Measurements from ENCODE around the gene CELA2A. TPM values are rescaled to one million over a fixed set of nuclear protein-coding genes. Genes with fewer than 3 reads are reported as not detected.
"Not testable (repeated sequence)": the region's sequence is repeated elsewhere in the genome, so short reads cannot be mapped to it uniquely, and the experiment has no call there.

The CELA2A gene
- polyA plus RNA-seq, 1 of the 3 experiments (the other 2 are of a cell fraction): not detected

DNA sequence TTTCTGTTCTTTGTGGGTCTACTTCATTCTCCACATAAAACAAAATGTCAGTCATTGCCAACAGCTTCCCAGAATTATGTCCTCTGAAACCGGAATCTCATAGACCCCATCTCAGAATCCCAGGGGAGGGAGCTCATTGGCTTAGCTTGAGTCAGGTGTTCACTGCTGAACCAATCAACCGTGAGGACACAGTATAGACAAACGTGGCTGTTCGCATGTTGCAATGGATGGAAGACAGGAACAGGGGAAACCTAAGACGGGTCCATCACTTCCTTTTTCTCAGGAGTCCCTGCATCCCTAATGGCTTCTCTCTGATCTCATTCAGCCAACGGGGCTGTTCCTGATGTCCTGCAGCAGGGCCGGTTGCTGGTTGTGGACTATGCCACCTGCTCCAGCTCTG is 9.1 kb downstream of the CELA2A start:
- ChIA-PET POLR2A (no interaction called here), CTCF (interaction anchor here (0.6 to 0.8 kb wide), 2 partner anchors 38 to 133 kb away, joined by 3 read pairs; no protein-coding TSS in a partner anchor)
- Histone ChIP-seq H3K9ac (no peak overlapping the region), H3K9me3 (no peaks in the 10 kb centered on the region), H3K36me3 (replicated peaks in 1 of 2; ENCODE audit: control insufficient read depth in 1 of 2, insufficient read depth in 2 of 2, low read length in 1 of 2) (no peaks in the 10 kb centered on the region), H3K4me1 (ENCODE audit: control insufficient read depth in 1 of 2, insufficient read depth in 2 of 2, low read depth in 1 of 2, low read length in 1 of 2) (peaks cover 0 to 2% of the 10 kb centered on the region in 2 experiments; a peak in 1 of 4 replicates), H4K20me1 (ENCODE audit: insufficient read depth) (no peaks in the 10 kb centered on the region), H3K4me2 (no peak overlapping the region), H3K4me3 (ENCODE audit: low read depth in 2 of 2, low read length in 1 of 2) (no peak overlapping the region), H3F3A (replicated peaks; ENCODE audit: insufficient read depth) (no peaks in the 10 kb centered on the region), H3K9me2 (no peaks in the 10 kb centered on the region), H2AFZ (ENCODE audit: low read depth) (no peak overlapping the region), H3K27me3 (ENCODE audit: insufficient read depth) (no peaks in the 10 kb centered on the region), H3K79me2 (ENCODE audit: insufficient read depth) (no peaks in the 10 kb centered on the region), H3K27ac (ENCODE audit: low read depth in 2 of 2, low read length in 1 of 2) (no peak overlapping the region)
- DNase-seq: no peak
- WGBS (ENCODE audit: low lambda C conversion rate): 97% methylated on average over 6 of the region's 7 CpGs
- TF ChIP-seq, protein P1, sequence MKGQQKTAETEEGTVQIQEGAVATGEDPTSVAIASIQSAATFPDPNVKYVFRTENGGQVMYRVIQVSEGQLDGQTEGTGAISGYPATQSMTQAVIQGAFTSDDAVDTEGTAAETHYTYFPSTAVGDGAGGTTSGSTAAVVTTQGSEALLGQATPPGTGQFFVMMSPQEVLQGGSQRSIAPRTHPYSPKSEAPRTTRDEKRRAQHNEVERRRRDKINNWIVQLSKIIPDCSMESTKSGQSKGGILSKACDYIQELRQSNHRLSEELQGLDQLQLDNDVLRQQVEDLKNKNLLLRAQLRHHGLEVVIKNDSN (IDR thresholded peaks at IDR 0.05; ENCODE audit: borderline replicate concordance, low read depth): no peak
- TF ChIP-seq RCOR1 (IDR thresholded peaks at IDR 0.05; ENCODE audit: low read length): no peak
- no peak for TF ChIP-seq TAF1 (IDR thresholded peaks at IDR 0.05; ENCODE audit: borderline replicate concordance, low read depth, low read length)
- TF ChIP-seq YY1 (IDR thresholded peaks at IDR 0.05; ENCODE audit: low read depth): no peak
- TF ChIP-seq IRF3 (IDR thresholded peaks at IDR 0.05; ENCODE audit: low read depth, low read length): no peak
- TF ChIP-seq SIN3A (IDR thresholded peaks at IDR 0.05; ENCODE audit: borderline replicate concordance, low read depth, low read length): no peak
- TF ChIP-seq NRF1 (IDR thresholded peaks at IDR 0.05; ENCODE audit: low read depth, low read length): no peak
- TF ChIP-seq TCF12 (IDR thresholded peaks at IDR 0.05): no peak
- no peak for TF ChIP-seq RFX5 (IDR thresholded peaks at IDR 0.05; ENCODE audit: low read length)
- no peak for TF ChIP-seq GATA2 (CRISPR knock-in tag; IDR thresholded peaks at IDR 0.05)
- no peak for TF ChIP-seq TEAD4 (IDR thresholded peaks at IDR 0.05; ENCODE audit: borderline replicate concordance, insufficient read depth)
- TF ChIP-seq RXRA (IDR thresholded peaks at IDR 0.05; ENCODE audit: borderline replicate concordance, low read depth): no peak
- TF ChIP-seq, protein P2, sequence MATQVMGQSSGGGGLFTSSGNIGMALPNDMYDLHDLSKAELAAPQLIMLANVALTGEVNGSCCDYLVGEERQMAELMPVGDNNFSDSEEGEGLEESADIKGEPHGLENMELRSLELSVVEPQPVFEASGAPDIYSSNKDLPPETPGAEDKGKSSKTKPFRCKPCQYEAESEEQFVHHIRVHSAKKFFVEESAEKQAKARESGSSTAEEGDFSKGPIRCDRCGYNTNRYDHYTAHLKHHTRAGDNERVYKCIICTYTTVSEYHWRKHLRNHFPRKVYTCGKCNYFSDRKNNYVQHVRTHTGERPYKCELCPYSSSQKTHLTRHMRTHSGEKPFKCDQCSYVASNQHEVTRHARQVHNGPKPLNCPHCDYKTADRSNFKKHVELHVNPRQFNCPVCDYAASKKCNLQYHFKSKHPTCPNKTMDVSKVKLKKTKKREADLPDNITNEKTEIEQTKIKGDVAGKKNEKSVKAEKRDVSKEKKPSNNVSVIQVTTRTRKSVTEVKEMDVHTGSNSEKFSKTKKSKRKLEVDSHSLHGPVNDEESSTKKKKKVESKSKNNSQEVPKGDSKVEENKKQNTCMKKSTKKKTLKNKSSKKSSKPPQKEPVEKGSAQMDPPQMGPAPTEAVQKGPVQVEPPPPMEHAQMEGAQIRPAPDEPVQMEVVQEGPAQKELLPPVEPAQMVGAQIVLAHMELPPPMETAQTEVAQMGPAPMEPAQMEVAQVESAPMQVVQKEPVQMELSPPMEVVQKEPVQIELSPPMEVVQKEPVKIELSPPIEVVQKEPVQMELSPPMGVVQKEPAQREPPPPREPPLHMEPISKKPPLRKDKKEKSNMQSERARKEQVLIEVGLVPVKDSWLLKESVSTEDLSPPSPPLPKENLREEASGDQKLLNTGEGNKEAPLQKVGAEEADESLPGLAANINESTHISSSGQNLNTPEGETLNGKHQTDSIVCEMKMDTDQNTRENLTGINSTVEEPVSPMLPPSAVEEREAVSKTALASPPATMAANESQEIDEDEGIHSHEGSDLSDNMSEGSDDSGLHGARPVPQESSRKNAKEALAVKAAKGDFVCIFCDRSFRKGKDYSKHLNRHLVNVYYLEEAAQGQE (IDR thresholded peaks at IDR 0.05; ENCODE audit: low read depth, low read length): no peak
- TF ChIP-seq EP300 (IDR thresholded peaks at IDR 0.05; ENCODE audit: borderline replicate concordance in 1 of 2, low read depth in 1 of 2, low read length in 1 of 2): no peak
- no peak for TF ChIP-seq NFIC (IDR thresholded peaks at IDR 0.05; ENCODE audit: borderline replicate concordance)

DNA sequence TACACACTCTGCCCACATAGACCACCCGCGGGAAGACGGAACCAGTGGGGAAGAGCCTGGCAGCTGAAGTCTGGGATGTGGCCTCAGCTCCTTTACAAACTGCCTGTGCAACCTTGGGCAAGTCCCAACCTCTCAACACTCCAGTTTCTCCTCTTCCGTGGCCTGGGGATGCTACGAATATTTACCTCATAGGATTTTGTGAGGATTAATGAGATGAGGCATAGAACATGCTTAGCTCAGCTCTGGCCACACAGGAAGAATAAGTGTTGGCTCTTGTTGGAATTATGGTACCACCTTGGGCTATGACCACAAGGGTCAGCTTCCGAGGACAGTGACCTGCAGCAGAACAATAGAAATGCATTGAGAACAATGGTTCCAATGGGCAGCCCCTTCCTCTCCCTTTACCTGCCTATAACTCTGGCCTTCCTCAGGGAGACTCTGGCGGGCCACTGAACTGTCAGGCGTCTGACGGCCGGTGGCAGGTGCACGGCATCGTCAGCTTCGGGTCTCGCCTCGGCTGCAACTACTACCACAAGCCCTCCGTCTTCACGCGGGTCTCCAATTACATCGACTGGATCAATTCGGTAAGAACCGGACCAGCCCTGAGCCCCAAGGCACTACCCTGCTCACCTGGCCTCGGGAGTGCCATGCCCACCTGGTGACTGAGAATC is 10.6 kb downstream of the CELA2A start:
- H3K9me3 ChIP-seq; H3K9me2 ChIP-seq; CTCF ChIA-PET; DNase-seq; H3K36me3 ChIP-seq (replicated peaks in 1 of 2; ENCODE audit: control insufficient read depth in 1 of 2, insufficient read depth in 2 of 2, low read length in 1 of 2); H2AFZ ChIP-seq (ENCODE audit: low read depth); H4K20me1 ChIP-seq (ENCODE audit: insufficient read depth); H3K4me2 ChIP-seq; H3K4me1 ChIP-seq (ENCODE audit: control insufficient read depth in 1 of 2, insufficient read depth in 2 of 2, low read depth in 1 of 2, low read length in 1 of 2); H3K79me2 ChIP-seq (ENCODE audit: insufficient read depth); H3K27me3 ChIP-seq (ENCODE audit: insufficient read depth); H3K9ac ChIP-seq; H3K27ac ChIP-seq (ENCODE audit: low read depth in 2 of 2, low read length in 1 of 2); H3F3A ChIP-seq (replicated peaks; ENCODE audit: insufficient read depth); H3K4me3 ChIP-seq (ENCODE audit: low read depth in 2 of 2, low read length in 1 of 2); POLR2A ChIA-PET: not testable (repeated sequence)
- 92% methylated on average over 21 of the region's 22 CpGs for WGBS (ENCODE audit: low lambda C conversion rate)

Measured in SK-N-SH (cell line).